ENCODE measurements around the gene ZCCHC2. TPM values are rescaled to one million over a fixed set of nuclear protein-coding genes. Genes with fewer than 3 reads are reported as not detected.

The ZCCHC2 gene
- total and polyA plus RNA-seq, 10 donors: 4.7 to 55.7 (median 30.1) TPM

- H3K9me3 ChIP-seq: no peaks in the 10 kb centered on the region
- TF ChIP-seq CTCF (IDR thresholded peaks at IDR 0.05 in 8 of 11, conservative IDR thresholded peaks at IDR 0.05 in 3 of 11) (peak; percentile 86 to 99 (median 94)), POLR2A (IDR thresholded peaks at IDR 0.05) (no peak), POLR2AphosphoS5 (IDR thresholded peaks at IDR 0.05) (peak in 2 of 3 donors; percentile 16 to 65)
- peaks cover 0 to 38% (median 3%) of the 10 kb centered on the region in 6 donors for H3K36me3 ChIP-seq
- peak; percentile 91 for DNase-seq
- peaks cover 11 to 38% (median 24%) of the 10 kb centered on the region in 6 donors for H3K4me1 ChIP-seq
- 27 to 33% (median 30%) methylated on average over 23 of the region's 23 CpGs for WGBS, 5 donors
- H3K27ac ChIP-seq: peak overlapping the region in 5 of 8 donors; percentile 29 to 62 (median 54)
- no peak overlapping the region for H3K4me3 ChIP-seq
- intact Hi-C loops (cut with DNase I; ENCODE audit: low total_unique reads): loop anchor here (5.0 kb wide), 1 partner anchor 128 kb away; no protein-coding TSS in a partner anchor
- no peaks in the 10 kb centered on the region for H3K27me3 ChIP-seq (replicated peaks in 1 of 7)
These were observed 61.7 kb downstream of the ZCCHC2 start for GRCh38 chr18:62584241-62585120.

- H3K36me3 ChIP-seq: peaks cover 0 to 28% (median 2%) of the 10 kb centered on the region in 6 donors
- H3K9me3 ChIP-seq: no peaks in the 10 kb centered on the region
- H3K27ac ChIP-seq: no peak overlapping the region
- DNase-seq: no peak
- intact Hi-C loops (cut with DNase I; ENCODE audit: low total_unique reads): loop anchor here (5.0 kb wide), 1 partner anchor 127 kb away; no protein-coding TSS in a partner anchor
- H3K4me3 ChIP-seq: no peak overlapping the region
- H3K27me3 ChIP-seq (replicated peaks in 1 of 7): no peaks in the 10 kb centered on the region
- WGBS, 5 donors: 60 to 82% (median 79%) methylated on average over 16 of the region's 16 CpGs
- H3K4me1 ChIP-seq: peaks cover 11 to 38% (median 24%) of the 10 kb centered on the region in 6 donors
- TF ChIP-seq POLR2AphosphoS5 (IDR thresholded peaks at IDR 0.05): no peak
- TF ChIP-seq POLR2A (IDR thresholded peaks at IDR 0.05): no peak
- no peak for TF ChIP-seq CTCF (IDR thresholded peaks at IDR 0.05 in 8 of 11, conservative IDR thresholded peaks at IDR 0.05 in 3 of 11)
These were observed 62.7 kb downstream of the ZCCHC2 start for GRCh38 chr18:62585274-62586150.

- Histone ChIP-seq H3K36me3 (peaks cover 0 to 28% (median 2%) of the 10 kb centered on the region in 6 donors), H3K4me3 (no peak overlapping the region), H3K27ac (no peak overlapping the region), H3K9me3 (no peaks in the 10 kb centered on the region), H3K4me1 (peaks cover 11 to 40% (median 24%) of the 10 kb centered on the region in 6 donors), H3K27me3 (replicated peaks in 1 of 7) (no peaks in the 10 kb centered on the region)
- intact Hi-C loops (cut with DNase I; ENCODE audit: low total_unique reads): loop anchor here (5.0 kb wide), 1 partner anchor 126 kb away; no protein-coding TSS in a partner anchor
- WGBS, 5 donors: 20 to 38% (median 30%) methylated on average over 14 of the region's 14 CpGs
- TF ChIP-seq POLR2AphosphoS5 (IDR thresholded peaks at IDR 0.05): peak in 2 of 3 donors; percentile 17 to 43
- no peak for TF ChIP-seq POLR2A (IDR thresholded peaks at IDR 0.05)
- peak; percentile 34 to 83 (median 75) for TF ChIP-seq CTCF (IDR thresholded peaks at IDR 0.05 in 8 of 11, conservative IDR thresholded peaks at IDR 0.05 in 3 of 11)
- DNase-seq: peak; percentile 90
These were observed 63.4 kb downstream of the ZCCHC2 start for GRCh38 chr18:62586151-62586774.
